Stimulated activated naive CD8-positive, alpha-beta T cell treated with anti-CD3 and anti-CD28 coated beads, Interleukin-15, Interleukin-2, amounts not matched to agents 100 ng/mL and 50 ng/mL, for 24 hours (primary cell): ENCODE measurements around the gene TBCE.

ENCODE experiments used
- H3K27ac Mint-ChIP-seq: one replicate; pipeline ENCODE4 v1.8.0; 2021; ENCODE audit warnings: mild to moderate bottlenecking, mixed read lengths
- H3K27me3 Mint-ChIP-seq: one replicate; pipeline ENCODE4 v1.8.0; 2021; ENCODE audit warnings: mixed read lengths
- H3K36me3 Mint-ChIP-seq: one replicate; pipeline ENCODE4 v1.8.0; 2021; ENCODE audit warnings: low read depth, mixed read lengths
- H3K4me1 Mint-ChIP-seq: one replicate; pipeline ENCODE4 v1.8.0; 2021; ENCODE audit warnings: low read depth, mixed read lengths
- H3K4me3 Mint-ChIP-seq: one replicate; pipeline ENCODE4 v1.8.0; 2021; ENCODE audit warnings: mild to moderate bottlenecking, mixed read lengths
- H3K9me3 Mint-ChIP-seq: one replicate; pipeline ENCODE4 v1.8.0; 2021; ENCODE audit warnings: mixed read lengths

Gene TBCE

GRCh38 chr1:235470741-235471439 lies 103.7 kb downstream of the TBCE start:
- Mint-ChIP-seq H3K27ac (no peak overlapping the region), H3K36me3 (peaks cover 22% of the 10 kb centered on the region), H3K27me3 (no peaks in the 10 kb centered on the region), H3K9me3 (no peaks in the 10 kb centered on the region), H3K4me1 (no peaks in the 10 kb centered on the region), H3K4me3 (no peak overlapping the region)

- Mint-ChIP-seq H3K4me1 (no peaks in the 10 kb centered on the region), H3K9me3 (no peaks in the 10 kb centered on the region), H3K27ac (no peak overlapping the region)
These were observed 106.6 kb downstream of the TBCE start for GRCh38 chr1:235473806-235474205.

GRCh38 chr1:235483090-235483489 lies 115.9 kb downstream of the TBCE start:
- H3K9me3 Mint-ChIP-seq, result peaks cover 4% of the 10 kb centered on the region
- peaks cover 57% of the 10 kb centered on the region for H3K36me3 Mint-ChIP-seq
- H3K27ac Mint-ChIP-seq, result no peak overlapping the region
- no peak overlapping the region for H3K4me3 Mint-ChIP-seq
- no peaks in the 10 kb centered on the region for H3K4me1 Mint-ChIP-seq
- no peaks in the 10 kb centered on the region for H3K27me3 Mint-ChIP-seq

More at GRCh38 chr1:235473806-235474205, 106.6 kb downstream of the TBCE start:
- no peak overlapping the region for H3K4me3 Mint-ChIP-seq
- peaks cover 33% of the 10 kb centered on the region for H3K36me3 Mint-ChIP-seq
- no peaks in the 10 kb centered on the region for H3K27me3 Mint-ChIP-seq

- Mint-ChIP-seq H3K4me3 (no peak overlapping the region), H3K9me3 (peaks cover 4% of the 10 kb centered on the region), H3K27me3 (no peaks in the 10 kb centered on the region), H3K27ac (no peak overlapping the region), H3K4me1 (peaks cover 12% of the 10 kb centered on the region), H3K36me3 (peaks cover 41% of the 10 kb centered on the region)
These were observed 118.3 kb downstream of the TBCE start for GRCh38 chr1:235485558-235485957.

- peaks cover 12% of the 10 kb centered on the region for H3K4me1 Mint-ChIP-seq
- peaks cover 35% of the 10 kb centered on the region for H3K36me3 Mint-ChIP-seq
- H3K4me3 Mint-ChIP-seq, result no peak overlapping the region
- H3K9me3 Mint-ChIP-seq, result peaks cover 4% of the 10 kb centered on the region
- no peaks in the 10 kb centered on the region for H3K27me3 Mint-ChIP-seq
- no peak overlapping the region for H3K27ac Mint-ChIP-seq
These were observed 119.1 kb downstream of the TBCE start for GRCh38 chr1:235486321-235486720.

GRCh38 chr1:235491644-235492043 lies 124.4 kb downstream of the TBCE start:
- Mint-ChIP-seq H3K36me3 (peaks cover 42% of the 10 kb centered on the region), H3K27ac (no peak overlapping the region), H3K4me1 (peaks cover 39% of the 10 kb centered on the region), H3K4me3 (no peak overlapping the region), H3K27me3 (no peaks in the 10 kb centered on the region), H3K9me3 (no peaks in the 10 kb centered on the region)

GRCh38 chr1:235494531-235494930 lies 127.3 kb downstream of the TBCE start:
- no peaks in the 10 kb centered on the region for H3K9me3 Mint-ChIP-seq

GRCh38 chr1:235495030-235495429 lies 127.8 kb downstream of the TBCE start:
- Mint-ChIP-seq H3K36me3 (peaks cover 37% of the 10 kb centered on the region), H3K9me3 (no peaks in the 10 kb centered on the region), H3K27me3 (no peaks in the 10 kb centered on the region), H3K4me1 (peaks cover 29% of the 10 kb centered on the region), H3K27ac (no peak overlapping the region), H3K4me3 (no peak overlapping the region)

More at GRCh38 chr1:235494531-235494930, 127.3 kb downstream of the TBCE start:
- Mint-ChIP-seq H3K4me3 (no peak overlapping the region), H3K27ac (no peak overlapping the region), H3K27me3 (no peaks in the 10 kb centered on the region), H3K36me3 (peaks cover 37% of the 10 kb centered on the region), H3K4me1 (peaks cover 34% of the 10 kb centered on the region)

- Mint-ChIP-seq H3K4me3 (no peak overlapping the region), H3K36me3 (peaks cover 37% of the 10 kb centered on the region), H3K27ac (no peak overlapping the region), H3K4me1 (peaks cover 27% of the 10 kb centered on the region), H3K9me3 (no peaks in the 10 kb centered on the region), H3K27me3 (no peaks in the 10 kb centered on the region)
These were observed 128.3 kb downstream of the TBCE start for GRCh38 chr1:235495551-235495950.

GRCh38 chr1:235500971-235501540 lies 133.8 kb downstream of the TBCE start:
- Mint-ChIP-seq H3K36me3 (peaks cover 6% of the 10 kb centered on the region), H3K4me3 (no peak overlapping the region), H3K4me1 (peaks cover 30% of the 10 kb centered on the region), H3K9me3 (no peaks in the 10 kb centered on the region), H3K27me3 (peaks cover 3% of the 10 kb centered on the region), H3K27ac (no peak overlapping the region)
